HUDEP-2 (cell line): ENCODE data around the gene P3H3.
A peak's percentile ranks its signal among the peaks of the same experiment; 100 is the strongest.

Experiments used
- DNase-seq, 76 experiments: peaks; one replicate each; lab custom pipeline; 2025; ENCODE audit not compliant: unreplicated experiment in 76 of 76; lab: John Stamatoyannopoulos, UW

Gene P3H3, protein sequence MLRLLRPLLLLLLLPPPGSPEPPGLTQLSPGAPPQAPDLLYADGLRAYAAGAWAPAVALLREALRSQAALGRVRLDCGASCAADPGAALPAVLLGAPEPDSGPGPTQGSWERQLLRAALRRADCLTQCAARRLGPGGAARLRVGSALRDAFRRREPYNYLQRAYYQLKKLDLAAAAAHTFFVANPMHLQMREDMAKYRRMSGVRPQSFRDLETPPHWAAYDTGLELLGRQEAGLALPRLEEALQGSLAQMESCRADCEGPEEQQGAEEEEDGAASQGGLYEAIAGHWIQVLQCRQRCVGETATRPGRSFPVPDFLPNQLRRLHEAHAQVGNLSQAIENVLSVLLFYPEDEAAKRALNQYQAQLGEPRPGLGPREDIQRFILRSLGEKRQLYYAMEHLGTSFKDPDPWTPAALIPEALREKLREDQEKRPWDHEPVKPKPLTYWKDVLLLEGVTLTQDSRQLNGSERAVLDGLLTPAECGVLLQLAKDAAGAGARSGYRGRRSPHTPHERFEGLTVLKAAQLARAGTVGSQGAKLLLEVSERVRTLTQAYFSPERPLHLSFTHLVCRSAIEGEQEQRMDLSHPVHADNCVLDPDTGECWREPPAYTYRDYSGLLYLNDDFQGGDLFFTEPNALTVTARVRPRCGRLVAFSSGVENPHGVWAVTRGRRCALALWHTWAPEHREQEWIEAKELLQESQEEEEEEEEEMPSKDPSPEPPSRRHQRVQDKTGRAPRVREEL

DNA sequence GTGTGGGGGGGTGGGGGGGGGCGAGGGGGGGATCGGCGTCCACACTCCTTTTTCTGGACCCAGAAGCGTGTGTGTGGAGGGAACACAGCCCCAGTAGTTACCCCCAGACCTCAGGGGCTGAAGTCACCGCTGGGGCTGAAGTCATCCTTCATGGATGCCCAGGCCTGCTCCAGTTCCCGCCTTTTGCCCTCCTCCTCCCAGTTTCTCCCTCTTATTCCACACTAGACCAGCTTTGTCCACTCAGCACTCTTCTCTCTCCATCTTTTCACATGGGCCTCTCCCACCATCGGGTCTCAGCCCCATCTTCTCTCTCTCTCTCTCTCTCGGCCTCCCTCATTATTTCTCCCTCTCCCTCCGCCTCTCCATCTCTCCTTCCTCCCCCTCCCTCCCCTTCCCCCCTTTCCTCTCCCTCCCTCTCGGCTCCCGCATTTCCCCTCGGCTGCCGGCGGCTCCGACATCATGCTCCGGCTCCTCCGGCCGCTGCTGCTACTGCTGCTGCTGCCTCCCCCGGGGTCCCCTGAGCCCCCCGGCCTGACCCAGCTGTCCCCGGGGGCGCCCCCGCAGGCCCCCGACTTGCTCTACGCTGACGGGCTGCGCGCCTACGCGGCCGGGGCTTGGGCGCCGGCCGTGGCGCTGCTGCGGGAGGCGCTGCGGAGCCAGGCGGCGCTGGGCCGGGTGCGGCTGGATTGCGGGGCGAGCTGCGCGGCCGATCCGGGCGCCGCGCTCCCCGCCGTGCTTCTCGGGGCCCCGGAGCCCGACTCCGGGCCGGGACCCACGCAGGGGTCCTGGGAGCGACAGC lies at the start of gene P3H3:
Gene P3H3 (plus strand): TSS at position 426 of the 799 bp plus-strand sequence. CDS start 34 bp downstream, at position 460.
- DNase-seq: no peak

GRCh38 chr12:6778574-6779550 lies 49.3 kb upstream of the P3H3 start:
- peak in 74 of 76 experiments; percentile 11 to 93 (median 83) for DNase-seq

- DNase-seq: no peak
Observed at GRCh38 chr12:6779708-6780432, 48.3 kb upstream of the P3H3 start.

- no peak for DNase-seq
Observed at GRCh38 chr12:6780573-6780972, 47.6 kb upstream of the P3H3 start.

- DNase-seq: no peak
Observed at GRCh38 chr12:6782119-6782518, 46.1 kb upstream of the P3H3 start.

DNA sequence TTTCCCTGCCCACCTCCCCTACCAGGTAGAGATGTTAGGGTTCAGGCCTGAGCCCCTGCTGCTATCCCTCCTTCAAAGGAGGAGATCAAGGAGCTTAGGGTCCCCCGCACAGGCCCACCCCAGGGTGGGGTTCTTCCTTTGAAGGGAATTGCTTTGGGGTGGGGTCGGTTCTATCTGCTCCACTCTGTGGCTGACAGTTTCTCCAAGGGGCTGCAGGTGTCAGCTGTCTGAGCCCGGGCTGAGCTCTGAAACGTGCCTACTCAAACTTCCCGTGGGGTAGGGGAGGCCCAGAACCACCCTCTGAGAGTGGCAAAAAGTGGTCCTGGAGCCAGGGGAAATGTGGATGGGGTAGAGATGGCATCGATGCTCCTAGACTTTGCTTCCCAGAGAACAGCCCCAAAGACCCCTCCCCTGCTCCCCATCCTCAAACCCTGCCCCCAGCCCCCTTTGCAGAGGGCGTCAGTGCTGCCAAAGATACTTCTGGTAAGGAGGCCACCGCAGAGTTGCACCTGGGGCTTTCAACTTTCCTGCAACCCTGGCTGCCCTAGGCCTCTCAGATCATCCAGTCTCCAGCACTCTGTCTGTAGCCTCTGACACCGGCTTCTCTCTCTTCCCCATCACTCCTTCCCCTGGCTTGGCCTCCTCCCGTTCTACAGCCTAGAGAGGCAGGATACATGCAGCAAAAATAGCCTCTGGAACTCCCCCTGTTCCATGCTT lies 45.2 kb upstream of the P3H3 start:
- DNase-seq: no peak

DNA sequence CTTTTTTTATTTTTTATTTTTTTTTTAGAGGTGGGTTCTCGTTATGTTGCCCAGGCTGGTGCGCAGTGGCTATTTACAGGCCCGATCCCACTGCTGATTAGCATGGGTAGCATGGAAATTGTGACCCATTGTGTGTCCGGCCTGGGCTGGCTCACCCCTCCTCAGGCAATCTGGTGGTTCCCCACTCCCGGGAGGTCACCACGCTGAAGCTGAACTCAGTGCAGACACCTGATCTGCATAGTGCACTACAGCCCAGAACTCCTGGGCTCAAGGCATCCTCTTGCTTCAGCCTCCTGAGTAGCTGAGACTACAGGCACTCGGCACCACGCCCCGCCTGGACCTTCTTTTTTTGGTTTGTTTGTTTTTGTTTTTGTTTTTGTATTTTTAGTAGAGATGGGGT lies 44.4 kb upstream of the P3H3 start:
- DNase-seq: no peak

DNA sequence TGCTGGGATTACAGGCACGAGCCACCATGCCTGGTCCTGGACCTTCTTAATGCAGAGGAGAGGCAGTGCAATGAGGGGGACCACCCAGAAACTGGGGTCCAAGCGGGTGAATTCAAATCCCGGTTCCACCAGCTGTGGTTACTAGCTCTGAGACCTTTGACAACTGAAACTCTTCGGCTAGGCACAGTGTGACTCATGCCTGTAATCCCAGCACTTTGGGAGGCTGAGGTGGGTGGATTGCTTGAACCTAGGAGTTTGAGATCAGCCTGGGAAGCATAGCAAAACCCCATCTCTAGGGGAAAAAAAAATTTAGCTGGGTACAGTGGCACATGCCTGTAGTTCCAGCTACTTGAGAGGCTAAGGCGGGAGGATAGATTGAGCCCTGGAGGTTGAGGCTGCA lies 43.9 kb upstream of the P3H3 start:
- DNase-seq: no peak

- DNase-seq: no peak
Observed at GRCh38 chr12:6784761-6785160, 43.4 kb upstream of the P3H3 start.

DNA sequence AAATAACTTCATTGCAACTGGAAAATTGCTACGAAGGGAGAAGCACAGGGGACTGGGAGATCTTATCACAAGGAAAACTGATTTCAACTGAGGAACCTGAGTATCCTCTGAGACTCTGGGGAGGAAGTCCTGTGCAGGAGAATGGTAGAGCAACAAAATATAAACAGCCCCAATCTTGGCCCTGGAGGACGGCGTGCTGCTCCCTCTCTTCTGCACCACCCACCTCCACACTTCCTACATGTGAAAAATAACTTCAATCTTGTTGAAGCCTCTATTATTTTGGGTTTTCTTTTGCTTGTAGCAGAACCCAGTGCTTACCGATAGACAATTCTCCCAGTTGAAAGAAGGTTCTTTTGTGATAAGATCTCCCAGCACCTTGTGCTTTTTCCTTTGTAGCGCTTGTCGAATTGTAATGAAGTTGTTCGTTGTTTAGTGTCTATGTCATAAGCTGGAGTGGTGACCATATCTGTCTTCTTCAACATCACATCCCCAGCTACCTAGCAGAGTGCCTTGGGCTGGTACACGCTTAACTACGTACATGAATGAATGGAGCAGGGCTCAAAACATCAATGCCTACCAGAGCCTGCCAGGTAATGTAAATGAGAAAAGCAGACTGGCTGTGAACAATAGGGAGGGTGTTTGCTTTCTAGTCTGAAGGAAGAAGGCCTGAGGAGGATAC lies 41.7 kb upstream of the P3H3 start:
- DNase-seq: no peak

DNA sequence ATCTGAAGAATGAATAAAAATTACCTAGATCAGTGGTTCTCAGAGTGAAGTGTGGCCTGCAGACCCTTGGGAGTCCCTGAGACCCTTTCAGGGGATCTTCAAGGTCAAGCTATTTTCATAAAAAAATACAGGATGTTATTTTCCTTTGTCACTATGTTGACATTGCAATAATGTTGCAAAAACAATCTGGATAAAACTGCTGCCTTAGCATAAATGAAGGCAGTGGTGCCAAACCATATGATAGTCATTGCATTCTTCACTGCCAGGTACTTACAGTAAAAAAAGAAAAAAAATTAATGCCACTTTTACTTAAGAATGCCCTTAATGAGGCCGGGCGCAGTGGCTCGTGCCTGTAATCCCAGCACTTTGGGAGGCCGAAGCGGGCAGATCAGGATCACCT lies 40.9 kb upstream of the P3H3 start:
- DNase-seq: no peak

DNA sequence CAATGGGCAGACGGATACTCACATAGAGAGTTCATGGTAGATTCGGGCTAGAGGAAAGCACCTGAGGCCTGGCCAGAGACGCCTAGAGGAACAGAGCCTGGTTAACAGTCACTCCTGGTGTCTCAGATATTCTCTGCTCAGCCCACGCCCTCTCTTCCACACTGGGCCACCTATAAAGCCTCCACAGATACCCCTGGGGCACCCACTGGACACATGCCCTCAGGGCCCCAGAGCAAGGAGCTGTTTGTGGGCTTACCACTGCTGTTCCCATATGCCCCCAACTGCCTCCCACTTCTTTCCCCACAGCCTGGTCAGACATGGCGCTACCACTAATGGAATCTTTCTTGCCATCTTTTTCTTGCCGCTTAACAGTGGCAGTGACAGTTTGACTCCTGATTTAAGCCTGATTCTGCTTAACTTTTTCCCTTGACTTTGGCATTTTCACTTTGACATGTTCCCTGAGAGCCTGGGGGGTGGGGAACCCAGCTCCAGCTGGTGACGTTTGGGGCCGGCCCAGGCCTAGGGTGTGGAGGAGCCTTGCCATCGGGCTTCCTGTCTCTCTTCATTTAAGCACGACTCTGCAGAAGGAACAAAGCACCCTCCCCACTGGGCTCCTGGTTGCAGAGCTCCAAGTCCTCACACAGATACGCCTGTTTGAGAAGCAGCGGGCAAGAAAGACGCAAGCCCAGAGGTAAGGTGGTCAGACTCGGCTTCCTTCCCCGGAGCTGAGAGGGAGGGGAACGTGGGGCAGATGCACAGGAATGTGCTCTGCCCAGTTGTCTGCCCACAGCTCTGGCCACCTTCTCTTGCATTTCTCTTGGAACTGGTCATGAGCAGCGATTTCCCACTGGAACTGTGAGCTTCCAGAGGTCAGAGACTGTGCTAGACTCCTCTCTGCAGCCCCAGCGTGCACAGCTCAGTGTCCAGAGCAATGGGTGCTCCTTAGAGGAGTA lies 39.0 kb upstream of the P3H3 start, which contains the start of gene CD4:
Gene CD4 (plus strand): TSS at position 557 of the 953 bp plus-strand sequence. CDS start 10,611 bp downstream, outside the sequence.
- DNase-seq: no peak

DNA sequence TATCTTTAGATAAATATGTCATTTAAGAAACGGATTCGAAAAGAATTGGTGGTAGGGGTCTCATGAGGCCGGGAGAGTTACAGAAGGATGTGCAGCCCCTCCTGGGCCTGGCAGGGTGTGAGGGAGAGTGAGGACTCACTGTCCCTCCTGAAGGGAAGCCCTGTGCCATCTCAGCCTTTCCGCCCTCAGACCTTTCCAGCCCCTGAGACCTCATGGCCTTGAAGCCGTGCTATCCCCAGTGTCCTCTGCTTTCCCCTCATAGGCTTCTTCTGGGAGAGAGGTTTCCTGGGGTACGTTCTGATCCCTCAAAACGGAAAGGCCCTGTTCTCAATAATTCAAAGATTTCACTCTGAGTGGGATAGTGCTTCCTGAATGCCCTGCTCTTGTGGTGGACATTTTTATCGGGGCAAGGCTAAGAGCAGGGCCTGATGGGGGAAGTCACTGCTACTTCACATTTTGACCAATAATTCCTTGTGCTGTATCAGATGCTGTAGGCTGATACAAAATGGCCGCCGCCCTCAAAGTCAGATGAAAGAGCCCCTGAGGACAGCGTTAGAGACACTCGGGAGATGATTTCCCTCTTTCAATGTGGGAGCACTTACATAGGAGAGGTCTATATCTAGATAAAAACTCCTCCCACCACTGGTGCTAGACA lies 37.6 kb upstream of the P3H3 start:
- no peak for DNase-seq

- DNase-seq: no peak
Observed at GRCh38 chr12:6791931-6792520, 36.2 kb upstream of the P3H3 start.

GRCh38 chr12:6792522-6793201 lies 35.5 kb upstream of the P3H3 start:
- no peak for DNase-seq

DNA sequence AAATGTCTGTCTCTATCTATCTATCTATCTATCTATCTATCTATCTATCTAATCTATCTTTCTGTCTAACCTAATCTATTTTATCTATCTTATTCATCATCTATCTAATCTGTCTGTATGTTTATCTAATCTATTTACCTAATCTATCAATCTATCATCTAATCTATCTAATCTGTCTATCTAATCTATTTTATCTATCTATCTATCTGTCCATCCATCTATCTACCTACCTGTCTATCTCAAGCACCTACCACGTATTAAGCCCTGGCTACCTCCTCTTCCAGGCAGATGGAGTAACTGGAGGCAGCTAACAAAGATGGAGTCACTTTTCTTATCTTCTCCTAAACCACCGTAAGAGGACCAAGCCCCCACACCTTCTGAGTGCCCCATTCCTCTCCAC lies 33.1 kb upstream of the P3H3 start:
- DNase-seq: no peak
